NB4 (cell line): ENCODE measurements around the gene PDE9A.

Experiments used
- MYC ChIP-seq: IDR thresholded peaks from 2 replicates; pipeline ENCODE4 v1.6.1; 2011; ENCODE audit warnings: low read depth, low read length
- TF ChIP-seq, protein P1 (sequence below): IDR thresholded peaks from one replicate; pipeline ENCODE4 v1.5.1; 2012; ENCODE audit warnings: low read depth, low read length
- TF ChIP-seq, protein P2 (sequence below): IDR thresholded peaks from 2 replicates; pipeline ENCODE4 v1.6.1; 2011; ENCODE audit warnings: low read depth, low read length

DNA sequence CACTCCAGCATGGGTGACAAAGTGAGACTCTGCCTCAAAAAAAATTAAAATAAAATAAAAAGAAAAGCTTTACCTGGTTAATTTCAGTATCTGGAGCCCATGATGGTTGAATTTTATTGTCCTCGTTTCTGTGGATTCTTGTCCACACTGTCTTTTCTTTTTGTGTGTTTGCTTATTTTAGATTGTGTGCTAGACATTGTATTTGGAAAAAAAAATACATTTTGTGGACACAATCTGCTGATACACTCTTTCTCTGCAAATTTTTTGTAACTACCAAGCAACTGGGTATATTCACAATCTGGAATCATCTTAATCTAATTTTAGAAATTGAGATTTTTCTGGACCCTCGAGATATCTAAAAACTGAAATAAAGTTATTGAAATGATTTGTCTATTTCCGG is 41.6 kb upstream of the PDE9A start:
- TF ChIP-seq, protein P1, sequence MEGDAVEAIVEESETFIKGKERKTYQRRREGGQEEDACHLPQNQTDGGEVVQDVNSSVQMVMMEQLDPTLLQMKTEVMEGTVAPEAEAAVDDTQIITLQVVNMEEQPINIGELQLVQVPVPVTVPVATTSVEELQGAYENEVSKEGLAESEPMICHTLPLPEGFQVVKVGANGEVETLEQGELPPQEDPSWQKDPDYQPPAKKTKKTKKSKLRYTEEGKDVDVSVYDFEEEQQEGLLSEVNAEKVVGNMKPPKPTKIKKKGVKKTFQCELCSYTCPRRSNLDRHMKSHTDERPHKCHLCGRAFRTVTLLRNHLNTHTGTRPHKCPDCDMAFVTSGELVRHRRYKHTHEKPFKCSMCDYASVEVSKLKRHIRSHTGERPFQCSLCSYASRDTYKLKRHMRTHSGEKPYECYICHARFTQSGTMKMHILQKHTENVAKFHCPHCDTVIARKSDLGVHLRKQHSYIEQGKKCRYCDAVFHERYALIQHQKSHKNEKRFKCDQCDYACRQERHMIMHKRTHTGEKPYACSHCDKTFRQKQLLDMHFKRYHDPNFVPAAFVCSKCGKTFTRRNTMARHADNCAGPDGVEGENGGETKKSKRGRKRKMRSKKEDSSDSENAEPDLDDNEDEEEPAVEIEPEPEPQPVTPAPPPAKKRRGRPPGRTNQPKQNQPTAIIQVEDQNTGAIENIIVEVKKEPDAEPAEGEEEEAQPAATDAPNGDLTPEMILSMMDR = no peak
- TF ChIP-seq, protein P2, sequence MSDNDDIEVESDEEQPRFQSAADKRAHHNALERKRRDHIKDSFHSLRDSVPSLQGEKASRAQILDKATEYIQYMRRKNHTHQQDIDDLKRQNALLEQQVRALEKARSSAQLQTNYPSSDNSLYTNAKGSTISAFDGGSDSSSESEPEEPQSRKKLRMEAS = no peak
- no peak for TF ChIP-seq MYC
